Mucosa of gallbladder (tissue), 1 donor: ENCODE results near the gene BCKDHB. TPM values are rescaled to one million over a fixed set of nuclear protein-coding genes. Genes with fewer than 3 reads are reported as not detected.

Source experiments
- DNase-seq: peaks from one replicate; pipeline ENCODE4 v3.0.0-alpha.2; 2020; ENCODE audit warnings: low spot score
- total RNA-seq: library from RNA; stranded (reverse); gene quantifications from one replicate; pipeline ENCODE4 v1.2.1, GENCODE V29; 2021
- donor health status: DM: no; HTN: no; CAD: no.

Gene BCKDHB
- total RNA-seq, 1 donor from 2014 or later: 20.9 TPM

DNA sequence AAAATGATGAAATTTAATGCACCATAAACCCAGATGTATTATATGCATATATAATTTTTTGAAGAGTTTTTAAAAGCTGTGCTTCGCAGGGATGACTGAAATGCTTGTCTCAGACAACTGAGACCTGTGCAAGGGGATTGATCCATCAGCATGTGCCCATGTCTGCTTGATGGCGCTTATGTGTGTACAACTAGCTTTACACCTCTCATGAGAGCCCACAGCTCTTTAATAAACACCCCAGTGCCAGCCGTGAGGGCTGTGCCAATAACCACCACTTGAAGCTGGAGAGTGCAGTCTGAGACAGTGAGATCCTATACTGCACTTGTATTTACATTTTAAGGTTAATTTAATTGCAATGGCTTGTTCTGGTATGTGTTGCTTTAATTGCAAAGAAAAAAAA lies 225.5 kb downstream of the BCKDHB start:
- DNase-seq: no peak

DNA sequence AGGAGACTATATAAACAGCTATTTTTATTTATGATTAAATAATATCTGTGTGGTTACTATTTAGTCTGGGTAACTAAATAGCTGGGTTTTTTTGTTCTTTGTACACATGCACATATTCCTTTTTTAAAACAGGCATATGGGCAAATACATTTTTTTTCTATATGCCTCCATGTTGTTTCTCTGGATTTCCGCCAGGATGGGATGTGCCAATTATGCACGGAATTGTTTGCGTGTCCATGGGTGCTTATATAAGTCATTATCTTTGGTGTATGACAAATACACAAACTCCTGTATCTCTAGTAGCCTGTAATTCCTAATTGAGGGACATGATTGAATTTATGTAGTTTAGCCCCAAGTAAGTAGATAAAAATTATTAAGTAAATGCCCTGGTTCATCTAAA lies 226.9 kb downstream of the BCKDHB start:
- no peak for DNase-seq

DNA sequence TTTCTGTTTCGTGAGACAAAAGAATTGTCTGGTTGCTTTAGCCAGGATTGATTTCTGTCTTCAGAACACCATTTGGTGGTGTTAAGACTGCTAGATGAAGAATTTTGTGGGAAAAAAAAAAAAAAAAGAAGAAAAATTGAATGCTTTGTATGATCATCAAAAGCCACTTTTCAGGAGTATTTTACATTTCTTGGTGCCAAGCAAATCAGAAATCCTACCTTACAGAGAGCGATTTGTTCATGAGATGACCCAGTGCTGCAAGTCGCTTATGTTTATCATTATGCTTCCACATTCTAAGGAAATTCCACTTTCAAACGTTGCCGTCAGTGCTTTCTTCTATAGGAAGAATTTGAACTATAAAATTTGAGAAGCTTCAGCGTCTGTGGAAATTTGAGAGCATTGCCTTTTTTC lies 228.7 kb downstream of the BCKDHB start:
- no peak for DNase-seq

DNA sequence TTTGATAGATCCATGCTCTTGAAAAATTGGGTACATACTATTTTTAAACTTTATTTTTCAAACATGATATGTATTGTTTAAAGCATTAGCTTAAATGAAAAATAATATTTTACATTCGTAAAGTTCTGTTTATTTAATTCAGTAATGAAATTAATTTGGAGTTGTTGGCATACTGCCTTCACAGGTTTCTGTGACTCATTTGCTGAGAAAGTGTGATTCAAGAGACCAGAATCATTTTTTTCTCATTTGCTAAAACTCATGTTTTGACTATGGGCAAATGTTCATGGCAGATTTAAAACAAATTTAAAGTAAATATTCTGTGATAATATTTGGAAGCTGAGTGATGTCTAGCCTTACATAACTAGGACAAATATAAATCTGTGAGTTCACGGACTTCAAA lies 230.4 kb downstream of the BCKDHB start:
- DNase-seq: no peak

DNA sequence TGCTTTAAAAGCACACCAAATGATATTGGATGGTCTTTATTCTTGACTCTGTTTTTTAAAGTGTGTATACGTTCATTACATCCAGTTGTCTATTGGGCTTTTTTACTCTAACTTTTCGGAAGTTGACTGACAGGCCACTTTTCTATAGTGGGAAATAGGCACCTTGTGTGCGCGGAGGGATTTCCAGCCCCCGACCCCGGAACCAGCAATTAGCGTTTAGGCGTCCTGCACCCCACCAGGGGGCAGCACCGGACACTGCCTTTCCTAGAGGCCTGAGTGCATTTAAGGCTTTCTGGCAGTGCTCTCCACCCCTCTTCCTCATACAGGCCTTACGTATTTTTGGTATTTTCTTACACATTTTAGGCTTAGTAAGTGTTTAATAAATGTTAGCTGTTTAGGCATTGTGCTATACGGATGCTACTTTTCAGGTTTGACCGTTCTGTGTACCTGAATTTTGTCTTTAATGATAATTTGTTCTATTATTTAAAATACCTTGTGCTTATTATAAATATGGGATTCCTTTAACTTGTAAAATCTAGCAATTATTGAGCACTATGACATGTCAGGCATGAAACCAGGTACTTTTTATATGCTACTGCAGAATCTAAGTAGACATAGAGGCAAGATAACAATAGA lies 231.8 kb downstream of the BCKDHB start:
- peak; percentile 40 for DNase-seq

DNA sequence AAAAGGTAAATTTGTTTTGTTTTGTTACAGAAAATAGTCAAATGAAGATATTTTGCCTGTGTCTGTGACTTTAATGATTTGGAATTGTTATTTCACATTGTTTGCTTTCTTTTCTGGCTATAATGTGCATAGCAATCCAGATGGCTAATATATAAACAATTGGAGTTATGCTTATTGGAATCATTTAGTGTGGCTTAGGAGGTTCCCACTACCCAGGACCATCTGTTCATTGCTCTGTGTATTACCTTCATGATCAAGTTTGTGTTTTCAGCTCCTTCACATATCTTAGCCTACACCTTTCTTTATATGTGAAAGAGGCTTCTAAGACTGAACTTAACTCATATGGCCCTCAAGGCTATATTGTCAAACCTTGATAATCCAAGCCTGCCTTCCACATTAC lies 232.9 kb downstream of the BCKDHB start:
- DNase-seq: no peak

DNA sequence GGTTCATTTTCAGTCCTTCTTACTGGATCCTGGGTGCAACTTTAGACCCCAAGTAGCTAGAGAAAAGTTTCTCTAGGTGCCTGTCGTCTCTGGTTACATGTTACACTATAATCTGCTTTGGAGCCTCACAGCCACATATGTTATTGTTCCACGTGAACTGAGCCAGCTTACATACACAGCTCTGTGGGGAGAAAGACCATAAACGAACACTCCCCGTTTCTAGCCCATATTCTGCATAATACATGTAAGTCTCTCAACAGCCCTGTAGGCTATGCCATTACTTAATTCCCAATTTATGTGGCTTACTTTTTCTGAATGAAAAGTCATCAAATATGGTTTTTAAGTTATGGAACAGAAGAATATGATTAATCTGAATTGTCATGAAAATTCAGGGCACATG lies 233.8 kb downstream of the BCKDHB start:
- DNase-seq: no peak

DNA sequence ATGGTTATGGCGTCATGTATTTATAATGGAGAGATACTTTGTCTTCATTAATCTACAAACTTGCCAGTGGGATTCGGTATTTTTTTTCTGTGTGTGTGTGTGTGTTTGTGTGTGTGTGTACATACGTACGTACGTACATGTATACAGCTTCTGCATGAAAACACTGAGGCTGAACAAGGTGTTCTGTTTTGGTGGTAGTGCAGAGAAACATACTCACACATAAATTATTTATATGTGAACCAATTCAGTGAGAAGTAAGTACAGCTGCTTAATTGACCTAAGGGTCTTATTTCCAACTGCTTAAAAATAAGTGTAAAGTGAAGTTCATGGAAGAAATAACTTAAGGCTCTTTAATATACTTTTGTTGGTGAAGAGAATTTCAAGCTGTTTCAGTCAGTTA lies 234.2 kb downstream of the BCKDHB start:
- DNase-seq: no peak

DNA sequence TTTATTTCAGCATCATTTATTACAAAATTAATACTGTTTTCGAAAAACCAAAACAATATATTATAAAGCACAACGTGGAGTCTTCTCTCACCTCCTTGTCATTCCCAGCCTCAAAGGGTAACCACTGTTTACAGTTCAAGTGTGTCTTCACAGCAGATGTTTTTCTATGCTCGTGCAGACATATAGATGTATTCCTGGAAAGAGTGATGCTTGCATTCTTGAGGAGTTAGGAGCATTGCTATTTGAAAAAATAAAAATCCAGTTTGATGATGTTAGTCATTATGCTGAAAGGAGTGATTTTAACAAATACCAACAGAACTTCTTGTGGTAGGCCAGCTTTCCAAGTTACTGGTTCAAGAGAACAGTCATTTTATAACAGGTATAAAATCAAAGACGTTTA lies 234.9 kb downstream of the BCKDHB start:
- no peak for DNase-seq

DNA sequence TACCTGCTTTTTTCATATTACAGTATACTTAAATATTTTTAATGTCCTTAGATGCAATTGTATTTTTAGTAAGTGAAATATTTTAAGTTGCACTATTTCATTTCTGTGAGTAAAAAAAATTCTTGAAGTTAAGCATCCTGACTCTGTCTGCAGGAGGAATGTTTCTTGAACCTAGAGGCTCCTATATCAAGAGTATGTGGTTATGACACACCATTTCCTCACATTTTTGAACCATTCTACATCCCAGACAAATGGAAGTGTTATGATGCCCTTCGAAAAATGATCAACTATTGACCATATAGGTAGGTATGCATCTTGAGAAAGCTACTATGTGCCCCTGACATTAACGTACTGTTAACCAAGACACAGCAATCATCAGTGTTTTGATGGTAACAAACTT lies 237.0 kb downstream of the BCKDHB start:
- DNase-seq: no peak

DNA sequence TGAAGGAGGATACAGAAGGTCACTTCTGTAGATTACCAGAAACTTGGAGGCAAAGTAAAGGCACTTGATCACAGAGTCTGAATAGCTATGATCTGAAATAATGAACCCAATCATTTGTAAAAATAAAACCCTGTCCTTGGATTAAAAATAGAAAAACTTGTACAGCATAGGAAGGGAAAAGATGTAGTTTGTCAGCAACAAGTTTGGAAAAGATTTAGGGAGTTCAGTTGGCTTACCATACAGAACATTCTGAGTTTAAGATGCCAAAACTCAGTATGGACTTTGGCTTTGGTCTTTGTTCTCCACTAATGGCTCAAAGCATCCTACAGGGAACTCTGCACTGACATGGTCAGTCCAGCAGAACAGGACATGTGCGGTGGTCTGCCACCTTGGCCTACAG lies 240.6 kb downstream of the BCKDHB start:
- DNase-seq: no peak

DNA sequence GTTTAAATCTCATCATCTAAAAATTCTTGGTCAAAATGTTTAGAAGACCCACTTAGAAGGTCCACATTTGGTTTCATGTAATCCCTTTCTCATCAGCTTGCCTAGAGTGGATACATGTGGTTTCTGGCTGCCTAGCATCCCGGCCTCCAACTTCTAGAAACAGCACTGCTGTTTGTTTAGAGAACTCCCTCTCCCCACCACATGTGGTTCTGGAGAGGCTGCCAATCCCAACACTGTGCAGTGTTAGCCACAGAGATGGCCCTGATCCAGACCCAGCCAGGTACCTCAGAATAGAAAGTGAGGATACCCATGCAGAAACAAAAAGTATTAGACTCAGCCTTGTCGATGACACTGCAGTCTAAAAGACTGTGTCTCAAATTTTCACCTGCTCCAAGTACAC lies 241.8 kb downstream of the BCKDHB start:
- no peak for DNase-seq

DNA sequence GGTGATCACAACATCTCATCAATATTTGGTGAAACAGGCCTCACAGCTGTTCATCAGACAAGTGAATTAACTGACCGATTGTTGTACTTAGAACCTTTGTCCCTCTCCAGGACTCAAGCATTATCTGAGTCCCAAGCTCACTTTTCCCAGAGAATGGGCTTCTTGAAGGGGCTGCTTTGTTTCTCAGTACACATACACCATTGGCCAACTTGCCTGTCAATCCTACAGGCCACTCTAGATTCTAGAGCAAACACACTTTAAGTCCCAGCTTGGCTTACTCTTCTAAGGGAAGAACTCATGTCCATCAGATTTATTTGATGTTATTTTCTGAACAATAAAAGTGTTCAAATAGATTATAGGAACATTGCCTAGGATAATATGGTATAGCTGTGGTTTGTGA lies 249.5 kb downstream of the BCKDHB start:
- no peak for DNase-seq

DNA sequence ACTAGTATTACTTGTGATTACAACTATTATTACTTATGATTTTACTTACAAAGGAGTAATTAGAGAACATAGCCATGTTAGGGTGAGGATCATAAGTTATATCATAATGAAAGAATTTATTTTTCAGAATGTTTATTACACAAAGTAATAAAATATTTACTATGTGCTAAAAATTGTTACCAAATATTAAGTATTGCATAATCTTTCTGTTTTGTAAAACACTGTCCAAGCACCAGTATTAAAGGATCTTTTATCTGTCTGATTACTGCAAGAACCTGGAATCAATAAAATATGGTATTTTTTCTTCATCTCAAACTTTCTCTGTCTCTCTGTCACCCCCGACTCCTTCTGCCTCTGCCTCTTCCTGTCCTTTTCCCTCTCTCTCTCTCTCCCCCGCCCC lies 250.1 kb downstream of the BCKDHB start:
- no peak for DNase-seq

DNA sequence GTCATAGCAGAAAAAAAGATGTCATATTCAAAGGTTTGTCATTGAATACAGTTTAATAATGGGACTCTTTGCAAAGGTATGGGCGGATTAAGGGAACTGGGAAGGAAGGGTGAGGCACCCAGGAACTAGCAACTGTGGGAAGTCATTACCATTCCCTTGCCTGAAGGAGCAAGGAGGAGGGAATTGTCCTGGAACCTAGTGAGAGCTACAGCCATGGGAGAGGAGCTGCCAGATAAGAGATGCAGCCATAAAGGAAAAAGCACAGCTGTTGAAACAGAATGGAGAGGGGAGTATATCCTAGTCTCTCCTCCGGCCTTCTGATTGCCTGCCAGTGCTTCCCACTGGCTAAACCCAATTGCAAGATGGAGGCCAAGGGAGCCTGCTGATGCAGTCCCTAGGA lies 250.6 kb downstream of the BCKDHB start:
- no peak for DNase-seq

DNA sequence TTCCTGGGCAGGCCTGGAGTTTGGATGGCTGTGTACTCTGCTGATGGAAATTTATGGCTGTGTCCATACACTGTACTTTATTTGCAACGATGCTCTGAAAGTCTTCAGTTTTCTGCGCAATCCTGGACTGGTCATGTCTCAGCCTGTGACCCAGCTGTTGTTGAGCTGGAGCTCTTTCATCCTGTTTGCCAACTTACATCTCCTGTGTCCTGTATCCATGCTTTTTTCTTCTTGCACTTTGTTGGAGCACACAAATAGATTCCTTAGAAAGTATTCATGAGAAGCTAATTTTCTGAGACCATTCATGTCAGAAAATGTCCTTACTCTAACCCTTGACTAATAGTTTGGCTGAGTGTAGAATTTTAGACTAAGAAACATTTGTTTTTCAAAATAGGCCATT lies 251.2 kb downstream of the BCKDHB start:
- no peak for DNase-seq

DNA sequence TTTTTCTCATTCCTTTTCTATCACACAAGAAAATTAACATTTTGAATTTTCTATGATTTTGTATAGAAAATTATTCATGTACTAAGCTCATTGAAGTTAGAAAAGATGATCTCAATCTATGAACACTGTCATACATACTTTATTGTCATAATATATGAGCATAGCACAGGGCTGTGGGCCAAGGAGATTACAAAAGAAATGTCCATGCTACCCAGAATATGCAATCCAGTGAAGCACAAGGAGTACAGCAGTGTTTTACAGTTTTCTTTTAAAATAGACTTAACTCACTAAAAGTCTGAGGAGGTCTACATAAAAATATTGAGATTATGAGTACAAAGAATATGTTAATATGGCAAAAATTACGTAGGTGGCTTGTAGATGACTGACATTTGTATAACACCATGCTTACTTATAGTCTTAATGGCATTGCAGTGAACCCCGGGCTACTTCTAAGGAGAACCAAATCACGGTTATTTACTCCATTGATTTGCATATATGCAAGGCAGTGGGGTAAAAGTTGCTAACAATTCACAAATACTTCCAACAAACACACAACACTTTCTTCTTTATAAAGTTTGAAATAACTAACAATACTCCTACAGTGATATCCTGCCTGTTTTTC lies 257.1 kb downstream of the BCKDHB start:
- no peak for DNase-seq

DNA sequence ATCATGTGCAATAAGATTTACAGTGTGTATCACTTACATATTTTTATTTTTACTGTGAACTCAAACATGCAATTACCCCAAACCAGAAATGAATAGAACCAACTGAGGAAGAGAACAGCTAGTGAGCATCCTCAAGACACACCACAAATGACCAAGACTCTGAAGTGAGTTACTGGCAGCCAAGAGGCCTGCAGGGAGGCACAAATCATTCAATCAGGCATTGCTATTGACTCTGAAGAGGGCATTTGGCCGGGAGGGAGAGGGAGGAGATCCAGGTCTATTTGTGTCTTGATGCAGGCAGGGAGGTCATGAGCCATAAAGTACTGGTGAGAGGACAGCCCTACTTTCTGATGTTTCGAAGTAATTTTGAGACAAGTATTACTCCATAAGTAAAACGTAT lies 257.7 kb downstream of the BCKDHB start:
- no peak for DNase-seq

DNA sequence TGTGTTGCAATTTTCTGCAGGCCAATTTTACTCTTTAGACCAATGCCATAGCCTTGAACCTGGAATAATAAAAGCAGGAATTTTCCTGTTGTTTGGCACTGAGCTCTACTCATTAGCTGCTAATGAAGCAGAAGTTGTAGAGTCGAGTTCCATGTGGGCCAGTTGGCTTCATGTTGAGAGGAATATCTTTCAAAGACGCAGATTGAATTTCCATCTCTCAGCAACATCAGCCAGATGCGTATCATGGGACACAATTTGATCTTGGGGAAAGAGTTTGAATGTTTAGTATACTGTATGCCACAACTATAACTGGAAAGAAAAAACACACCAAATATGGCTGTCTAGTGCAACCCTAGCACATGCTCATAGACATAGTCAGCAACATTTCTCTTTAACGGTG lies 259.6 kb downstream of the BCKDHB start:
- DNase-seq: no peak

DNA sequence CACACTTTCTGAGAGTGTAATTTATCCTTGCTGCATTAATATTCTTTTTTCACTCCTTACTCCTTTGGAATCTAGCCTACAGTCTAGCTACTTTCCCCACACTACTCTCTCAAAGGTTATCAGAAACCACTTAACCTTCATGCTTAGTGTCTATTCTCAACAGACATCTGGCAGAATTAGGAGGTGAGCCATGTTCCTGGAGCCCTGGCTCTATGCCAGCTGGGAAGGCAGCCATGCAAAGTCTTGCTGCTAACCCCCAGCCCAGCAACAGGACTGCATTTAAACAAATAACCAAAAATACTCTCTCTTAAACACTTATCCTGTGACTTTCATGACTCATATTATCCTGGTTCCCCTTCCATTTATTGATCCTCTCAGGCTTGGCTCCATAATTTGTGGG lies 260.2 kb downstream of the BCKDHB start:
- no peak for DNase-seq

DNA sequence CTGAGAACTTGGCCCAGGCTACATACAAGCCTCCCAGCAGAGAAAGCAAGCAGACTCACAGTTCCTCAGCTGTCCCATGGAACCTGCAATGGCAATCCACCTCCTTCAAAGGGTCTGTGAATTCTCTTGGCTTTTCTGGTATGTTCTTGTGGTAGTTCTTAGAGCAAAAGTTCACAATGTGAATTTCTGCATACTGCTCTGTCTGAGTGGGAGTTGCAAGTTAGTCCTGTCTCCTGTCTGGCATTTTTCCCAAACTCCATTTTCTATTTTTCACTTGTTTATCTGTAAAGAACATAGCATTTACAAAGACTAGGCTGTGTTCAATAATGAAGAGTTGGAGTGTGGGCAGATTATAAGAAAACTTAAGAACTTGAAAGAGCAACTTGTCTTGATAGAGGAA lies 269.9 kb downstream of the BCKDHB start:
- no peak for DNase-seq

DNA sequence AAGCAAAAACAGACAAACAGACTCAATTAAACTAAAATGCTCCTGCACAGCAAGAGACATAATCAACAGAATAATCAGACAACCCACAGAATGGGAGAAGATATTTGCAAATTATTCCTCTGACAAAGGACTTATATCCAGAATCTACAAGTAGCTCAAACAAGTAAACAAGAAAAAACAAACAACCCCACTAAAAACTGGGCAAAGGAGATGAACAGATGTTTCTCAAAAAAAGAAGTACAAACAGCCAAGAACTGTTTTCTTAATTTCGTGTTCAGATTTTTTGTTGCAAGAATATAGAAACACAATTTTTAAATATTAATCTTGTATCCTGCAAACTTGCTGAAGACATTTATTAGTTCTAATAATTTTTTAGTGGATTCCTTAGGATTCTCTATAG lies 274.1 kb downstream of the BCKDHB start:
- no peak for DNase-seq

DNA sequence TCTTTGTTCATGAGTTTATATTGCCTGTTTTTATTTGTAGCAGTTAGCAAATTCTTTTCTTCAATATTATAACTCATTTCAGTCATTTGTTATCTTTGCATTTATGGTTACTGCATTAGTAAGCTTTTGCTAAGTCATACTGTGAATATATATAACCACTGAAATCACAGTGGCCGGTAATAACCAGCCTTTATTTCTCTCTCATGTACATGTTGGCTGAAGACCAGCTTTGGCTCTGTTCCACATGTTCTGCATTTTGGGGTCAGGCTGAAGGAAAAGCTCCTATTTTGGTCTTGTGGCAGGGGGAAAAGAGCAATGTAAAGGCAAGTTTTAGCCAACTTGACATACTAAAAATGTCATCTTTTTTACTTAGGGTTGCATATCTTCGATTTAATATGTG lies 276.3 kb downstream of the BCKDHB start:
- no peak for DNase-seq

DNA sequence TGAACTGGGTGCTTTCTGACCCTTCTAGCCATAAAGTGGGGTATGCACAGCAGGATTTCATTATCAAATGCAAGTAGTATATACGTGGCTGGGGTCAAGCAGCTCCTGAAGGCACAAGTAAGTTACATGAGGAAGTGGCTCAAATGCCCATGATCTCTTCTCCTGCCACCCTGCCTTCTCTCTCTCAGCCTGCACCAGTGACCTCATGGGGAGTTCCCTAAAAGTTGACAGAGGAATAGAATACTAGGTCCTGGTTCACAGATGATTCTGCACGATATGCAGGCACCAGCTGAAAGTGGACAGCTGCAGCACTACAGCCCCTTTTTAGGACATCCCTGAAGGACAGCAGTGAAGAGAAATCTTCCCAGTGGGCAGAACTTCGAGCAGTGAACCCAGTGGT lies 282.0 kb downstream of the BCKDHB start:
- no peak for DNase-seq
